HCT116 (cell line): ENCODE measurements around the gene TMEM187. TPM values are rescaled to one million over a fixed set of nuclear protein-coding genes. Genes with fewer than 3 reads are reported as not detected.

Experiments
- ATAC-seq: fragments of 200-7000 bp; cut with Tn5 transposase; 2 replicates; pipeline ENCODE4 v1.9.1; 2020; ENCODE audit warnings: mild to moderate bottlenecking, moderate library complexity
- BruUV-seq: library from RNA; stranded (reverse); fragments of 400-500 nt; replicated peaks from 2 replicates; lab custom pipeline; 2021; lab: Mats Ljungman, UMichigan
- CTCF ChIA-PET: fragments of 300-600 bp; sonication (Branson Sonifier 250); formaldehyde crosslinking; loops from one replicate; lab custom pipeline; 2021; ENCODE audit warnings: antibody characterized with exemption; lab: Charles Lee
- POLR2A ChIA-PET: fragments of 300-600, 350-600 bp; sonication (Branson Sonifier 250); formaldehyde crosslinking; loops from one replicate; lab custom pipeline; 2021; ENCODE audit warnings: antibody characterized with exemption; lab: Charles Lee
- RAD21 ChIA-PET, 2 experiments: fragments of 300-600 bp; sonication (Branson Sonifier 250); formaldehyde crosslinking; loops; one replicate each; lab custom pipeline; 2023; ENCODE audit warnings: low total read pairs in 2 of 2; ENCODE audit not compliant: uncharacterized antibody in 2 of 2, unreplicated experiment in 2 of 2, low non-redundant PET in 1 of 2; lab: Charles Lee
- DNase-seq: peaks from one replicate; pipeline ENCODE4 v3.0.0-alpha.2; 2010; ENCODE audit warnings: low read depth, low spot score
- H2AFZ ChIP-seq: fragments of 200-600 bp; shearing (Covaris generic), sonication (generic); 2 replicates; pipeline ENCODE4 v1.6.1; 2017; ENCODE audit warnings: low read depth, mixed run types, mixed read lengths, antibody characterized with exemption, low read length; ENCODE audit not compliant: poor library complexity, severe bottlenecking
- H3K27ac ChIP-seq: 2 replicates; pipeline ENCODE4 v1.5.1; 2012; ENCODE audit warnings: low read depth, low read length
- H3K27me3 ChIP-seq: fragments of 200-600 bp; sonication (generic); 2 replicates; pipeline ENCODE4 v1.6.1; 2016; ENCODE audit warnings: mixed run types, low read length, mixed read lengths; ENCODE audit not compliant: insufficient read depth
- H3K36me3 ChIP-seq, 2 experiments: fragments of 200-500 bp in 1 of 2; fragments of 200-600 bp in 1 of 2; sonication (Bioruptor generic) in 1 of 2; sonication (generic) in 1 of 2; 2 replicates each; pipeline versions ENCODE4 v1.5.1 to v1.6.1; 2014 to 2016; ENCODE audit warnings: low read length in 2 of 2, inconsistent platforms in 1 of 2, mixed read lengths in 1 of 2, mixed run types in 1 of 2; ENCODE audit not compliant: insufficient read depth in 2 of 2, control insufficient read depth in 1 of 2
- H3K4me1 ChIP-seq, 2 experiments: fragments of 200-600 bp in 1 of 2; sonication (generic) in 1 of 2; 2 replicates each; pipeline versions ENCODE4 v1.5.1 to v1.6.1; 2012 to 2017; ENCODE audit warnings: low read length in 2 of 2, inconsistent platforms in 1 of 2, mild to moderate bottlenecking in 1 of 2, mixed read lengths in 1 of 2, mixed run types in 1 of 2, moderate library complexity in 1 of 2; ENCODE audit not compliant: insufficient read depth in 2 of 2, control insufficient read depth in 1 of 2
- H3K4me2 ChIP-seq: fragments of 200-600 bp; sonication (generic); 2 replicates; pipeline ENCODE4 v1.6.1; 2017; ENCODE audit warnings: mixed run types, low read length, mixed read lengths
- H3K4me3 ChIP-seq, 2 experiments: fragments of 200-600 bp in 1 of 2; sonication (generic) in 1 of 2; replicated peaks in 1 of 2; 2 replicates each; pipeline ENCODE4 v1.5.1; 2011 to 2016; ENCODE audit warnings: low read length in 2 of 2, control low read depth in 1 of 2, low read depth in 1 of 2, mild to moderate bottlenecking in 1 of 2, mixed read lengths in 1 of 2, mixed run types in 1 of 2
- H3K79me2 ChIP-seq: fragments of 200-600 bp; sonication (generic); 2 replicates; pipeline ENCODE4 v1.6.1; 2017; ENCODE audit warnings: mild to moderate bottlenecking, mixed run types, low read length, moderate library complexity, mixed read lengths; ENCODE audit not compliant: insufficient read depth
- H3K9ac ChIP-seq: fragments of 200-600 bp; sonication (generic); 2 replicates; pipeline ENCODE4 v1.6.1; 2016; ENCODE audit warnings: low read length, mixed read lengths
- H3K9me2 ChIP-seq: fragments of 200-600 bp; sonication (generic), shearing (Covaris generic); 2 replicates; pipeline ENCODE4 v1.6.1; 2017; ENCODE audit warnings: mixed run types, mild to moderate bottlenecking, moderate library complexity; ENCODE audit not compliant: insufficient read depth
- H3K9me3 ChIP-seq, 2 experiments: fragments of 200-500 bp in 1 of 2; fragments of 200-600 bp in 1 of 2; sonication (Bioruptor generic) in 1 of 2; sonication (generic) in 1 of 2; 2 replicates each; pipeline ENCODE4 v1.6.1; 2014 to 2017; ENCODE audit warnings: low read length in 2 of 2, mixed read lengths in 2 of 2, inconsistent platforms in 1 of 2, low read depth in 1 of 2, mild to moderate bottlenecking in 1 of 2, mixed run types in 1 of 2, moderate library complexity in 1 of 2; ENCODE audit not compliant: control insufficient read depth in 1 of 2, insufficient read depth in 1 of 2
- H4K20me1 ChIP-seq: fragments of 200-600 bp; sonication (generic), shearing (Covaris generic); 2 replicates; pipeline ENCODE4 v1.6.1; 2017; ENCODE audit warnings: mixed run types, mild to moderate bottlenecking, moderate library complexity; ENCODE audit not compliant: insufficient read depth
- CBX3 ChIP-seq: IDR thresholded peaks from 2 replicates; pipeline ENCODE4 v1.6.1; 2012; ENCODE audit warnings: low read depth
- EZH2phosphoT487 ChIP-seq: fragments of 200-600 bp; IDR thresholded peaks from 2 replicates; pipeline ENCODE4 v1.6.1; 2018; ENCODE audit warnings: antibody characterized with exemption, borderline replicate concordance
- FOSL1 ChIP-seq: IDR thresholded peaks from 2 replicates; pipeline ENCODE4 v1.6.1; 2012; ENCODE audit warnings: low read depth
- MAX ChIP-seq: IDR thresholded peaks from 2 replicates; pipeline ENCODE4 v1.6.1; 2012
- RAD21 ChIP-seq: IDR thresholded peaks from 2 replicates; pipeline ENCODE4 v1.6.1; 2012; ENCODE audit warnings: low read depth, mild to moderate bottlenecking
- intact Hi-C: fragments of 100-400 bp; cut with micrococcal nuclease; formaldehyde crosslinking; loops from 2 replicates; pipeline ENCODE4 v1.10.0; 2022
- total RNA-seq: library from RNA; stranded (reverse); gene quantifications from one replicate; pipeline ENCODE4 v1.2.1, GENCODE V29; 2021; ENCODE audit not compliant: unreplicated experiment
- TF ChIP-seq, protein P1 (sequence below), 3 experiments: fragments of 200-600 bp in 1 of 3; sonication (generic) in 1 of 3; IDR thresholded peaks in 2 of 3; conservative IDR thresholded peaks in 1 of 3; 2 replicates each; pipeline ENCODE4 v1.5.1; 2012 to 2017; ENCODE audit warnings: low read depth in 2 of 3, low read length in 2 of 3, antibody characterized with exemption in 1 of 3, borderline replicate concordance in 1 of 3, control low read depth in 1 of 3, mild to moderate bottlenecking in 1 of 3, mixed read lengths in 1 of 3, mixed run types in 1 of 3, moderate library complexity in 1 of 3; ENCODE audit not compliant: insufficient read depth in 1 of 3

Gene TMEM187
- total RNA-seq, 1 experiment from 2014 or later: 12.6 TPM

GRCh38 chrX:153991013-153991580 lies 18.5 kb downstream of the TMEM187 start:
- Histone ChIP-seq H4K20me1 (no peaks in the 10 kb centered on the region), H3K27me3 (no peaks in the 10 kb centered on the region), H2AFZ (no peak overlapping the region), H3K9me2 (no peaks in the 10 kb centered on the region), H3K4me1 (no peaks in the 10 kb centered on the region), H3K4me3 (no peak overlapping the region), H3K4me2 (no peak overlapping the region), H3K79me2 (no peaks in the 10 kb centered on the region), H3K27ac (no peak overlapping the region), H3K36me3 (no peaks in the 10 kb centered on the region), H3K9me3 (no peaks in the 10 kb centered on the region), H3K9ac (no peak overlapping the region)
- intact Hi-C loops: no loop called here
- ChIA-PET POLR2A (no interaction called here), CTCF (no interaction called here), RAD21 (no interaction called here)
- BruUV-seq: no TSS peak
- TF ChIP-seq RAD21 (no peak), FOSL1 (no peak), CBX3 (no peak)
- TF ChIP-seq, protein P1, sequence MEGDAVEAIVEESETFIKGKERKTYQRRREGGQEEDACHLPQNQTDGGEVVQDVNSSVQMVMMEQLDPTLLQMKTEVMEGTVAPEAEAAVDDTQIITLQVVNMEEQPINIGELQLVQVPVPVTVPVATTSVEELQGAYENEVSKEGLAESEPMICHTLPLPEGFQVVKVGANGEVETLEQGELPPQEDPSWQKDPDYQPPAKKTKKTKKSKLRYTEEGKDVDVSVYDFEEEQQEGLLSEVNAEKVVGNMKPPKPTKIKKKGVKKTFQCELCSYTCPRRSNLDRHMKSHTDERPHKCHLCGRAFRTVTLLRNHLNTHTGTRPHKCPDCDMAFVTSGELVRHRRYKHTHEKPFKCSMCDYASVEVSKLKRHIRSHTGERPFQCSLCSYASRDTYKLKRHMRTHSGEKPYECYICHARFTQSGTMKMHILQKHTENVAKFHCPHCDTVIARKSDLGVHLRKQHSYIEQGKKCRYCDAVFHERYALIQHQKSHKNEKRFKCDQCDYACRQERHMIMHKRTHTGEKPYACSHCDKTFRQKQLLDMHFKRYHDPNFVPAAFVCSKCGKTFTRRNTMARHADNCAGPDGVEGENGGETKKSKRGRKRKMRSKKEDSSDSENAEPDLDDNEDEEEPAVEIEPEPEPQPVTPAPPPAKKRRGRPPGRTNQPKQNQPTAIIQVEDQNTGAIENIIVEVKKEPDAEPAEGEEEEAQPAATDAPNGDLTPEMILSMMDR (IDR thresholded peaks at IDR 0.05 in 2 of 3, conservative IDR thresholded peaks at IDR 0.05 in 1 of 3; ENCODE audit: borderline replicate concordance in 1 of 3, insufficient read depth in 1 of 3, low read depth in 2 of 3, low read length in 2 of 3): no peak
- DNase-seq (no peak), ATAC-seq (no peak)

DNA sequence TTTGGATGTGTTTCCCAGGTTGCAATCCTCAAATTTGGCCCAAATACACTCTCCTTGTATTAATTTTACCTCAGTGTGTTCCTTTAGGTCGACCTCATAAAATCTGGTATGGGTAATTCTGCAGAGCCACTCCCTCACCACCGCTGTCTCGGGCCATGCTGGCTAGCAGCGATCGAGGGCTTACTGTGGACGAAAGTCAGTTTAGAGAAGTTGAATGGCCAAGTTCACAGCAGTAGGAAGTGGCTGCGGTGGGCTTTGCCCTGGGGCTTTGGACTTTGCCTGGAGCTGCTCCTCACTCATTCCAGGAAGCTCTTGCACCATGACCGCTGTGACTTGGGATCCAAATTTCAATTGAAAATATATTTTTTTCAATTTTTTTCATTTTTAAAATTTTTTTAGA lies 19.6 kb downstream of the TMEM187 start:
- POLR2A ChIA-PET: no interaction called here
- CTCF ChIA-PET: no interaction called here
- Histone ChIP-seq H3K27ac (no peak overlapping the region), H3K9ac (no peak overlapping the region), H3K4me2 (no peak overlapping the region), H3K4me1 (no peaks in the 10 kb centered on the region), H4K20me1 (no peaks in the 10 kb centered on the region), H3K36me3 (no peaks in the 10 kb centered on the region), H3K79me2 (no peaks in the 10 kb centered on the region), H2AFZ (no peak overlapping the region), H3K9me3 (no peaks in the 10 kb centered on the region), H3K9me2 (no peaks in the 10 kb centered on the region), H3K27me3 (no peaks in the 10 kb centered on the region), H3K4me3 (no peak overlapping the region)
- TF ChIP-seq MAX: no peak
- no peak for TF ChIP-seq EZH2phosphoT487
- DNase-seq (no peak), ATAC-seq (no peak)
- BruUV-seq: no TSS peak
- RAD21 ChIA-PET: no interaction called here
- intact Hi-C loops: no loop called here
